Activated T-cell treated with anti-CD3 and anti-CD28 coated beads, Interleukin-2, amount 50 U/mL, for 72 hours (primary cell): Measurements from ENCODE around the gene SCGB1A1. TPM values are rescaled to one million over a fixed set of nuclear protein-coding genes. Genes with fewer than 3 reads are reported as not detected.

ENCODE experiments used
- ATAC-seq, 2 donors: fragments of 150-1000 bp; cut with Tn5 transposase; replicated peaks in 1 of 2; 2 replicates each; pipeline ENCODE4 v1.10.0; 2021; ENCODE audit warnings: moderate library complexity in 2 of 2, mild to moderate bottlenecking in 1 of 2
- DNase-seq, 2 donors: peaks; one replicate each; pipeline ENCODE4 v3.0.0; 2021 to 2022; ENCODE audit warnings: mixed read lengths in 1 of 2
- H3K27ac Mint-ChIP-seq: one replicate; pipeline ENCODE4 v1.8.0; 2022; ENCODE audit warnings: mild to moderate bottlenecking, moderate library complexity, mixed read lengths
- H3K27me3 Mint-ChIP-seq: one replicate; pipeline ENCODE4 v1.8.0; 2022; ENCODE audit warnings: low read depth, mixed read lengths
- H3K36me3 Mint-ChIP-seq, 2 donors: one replicate each; pipeline ENCODE4 v1.8.0; 2022; ENCODE audit warnings: mixed read lengths in 2 of 2, mild to moderate bottlenecking in 1 of 2; ENCODE audit not compliant: insufficient read depth in 2 of 2
- H3K4me1 Mint-ChIP-seq: one replicate; pipeline ENCODE4 v1.8.0; 2022; ENCODE audit warnings: low read depth, mixed read lengths
- H3K4me3 Mint-ChIP-seq, 2 donors: one replicate each; pipeline ENCODE4 v1.8.0; 2022; ENCODE audit warnings: mild to moderate bottlenecking in 2 of 2, mixed read lengths in 2 of 2, moderate library complexity in 2 of 2
- H3K9me3 Mint-ChIP-seq, 2 donors: one replicate each; pipeline ENCODE4 v1.8.0; 2022; ENCODE audit warnings: mixed read lengths in 2 of 2
- total RNA-seq, 2 donors: library from RNA; stranded (reverse); gene quantifications; one replicate each; pipeline ENCODE4 v1.2.3, GENCODE V29; 2022

SCGB1A1 gene
- total RNA-seq, 2 donors from 2014 or later: not detected

DNA sequence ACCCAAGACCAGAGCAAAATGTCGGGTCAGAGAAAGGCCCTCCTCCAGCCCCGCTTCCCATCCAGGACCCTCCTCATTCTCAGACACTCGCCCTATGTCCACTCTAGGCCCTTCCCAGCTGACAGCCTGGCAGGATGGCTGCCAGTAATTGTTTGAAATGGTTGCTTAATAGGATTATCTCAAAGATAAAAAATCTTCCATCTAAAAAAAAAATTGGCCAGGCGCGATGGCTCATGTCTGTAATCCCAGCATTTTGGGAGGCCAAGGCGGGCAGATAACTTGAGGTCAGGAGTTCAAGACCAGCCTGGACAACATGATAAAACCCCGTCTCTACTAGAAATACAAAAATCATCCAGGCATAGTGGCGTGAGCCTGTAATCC lies 32.4 kb downstream of the SCGB1A1 start:
- Mint-ChIP-seq H3K4me1 (no peaks in the 10 kb centered on the region), H3K27ac (no peak overlapping the region), H3K4me3 (no peak overlapping the region), H3K36me3 (no peaks in the 10 kb centered on the region), H3K27me3 (peaks cover 18% of the 10 kb centered on the region), H3K9me3 (no peaks in the 10 kb centered on the region)
- no peak for ATAC-seq
- no peak for DNase-seq

DNA sequence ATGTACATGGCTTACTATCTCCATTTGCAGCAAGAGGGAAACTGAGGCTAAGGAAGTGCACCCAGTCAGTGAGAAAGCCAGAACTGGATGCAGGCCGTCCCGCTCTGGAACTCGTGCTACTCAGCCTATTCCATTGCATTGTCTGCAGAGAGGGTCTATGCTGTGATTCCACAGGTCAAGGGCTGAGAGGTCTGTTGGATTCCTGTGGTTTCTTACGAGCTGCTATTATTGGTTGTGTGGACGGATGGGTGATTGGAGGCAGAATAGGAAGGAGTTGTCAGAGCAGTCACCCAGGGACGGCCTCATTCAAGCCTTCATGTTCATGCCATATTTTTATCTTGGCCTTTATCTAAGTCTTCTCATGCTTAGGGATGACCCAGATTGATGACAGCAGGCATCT lies 33.4 kb downstream of the SCGB1A1 start:
- H3K27me3 Mint-ChIP-seq: peaks cover 10% of the 10 kb centered on the region
- no peak for DNase-seq
- ATAC-seq: no peak
- no peaks in the 10 kb centered on the region for H3K36me3 Mint-ChIP-seq
- H3K4me3 Mint-ChIP-seq: no peak overlapping the region
- H3K27ac Mint-ChIP-seq: no peak overlapping the region
- H3K9me3 Mint-ChIP-seq: no peaks in the 10 kb centered on the region
- H3K4me1 Mint-ChIP-seq: no peaks in the 10 kb centered on the region

DNA sequence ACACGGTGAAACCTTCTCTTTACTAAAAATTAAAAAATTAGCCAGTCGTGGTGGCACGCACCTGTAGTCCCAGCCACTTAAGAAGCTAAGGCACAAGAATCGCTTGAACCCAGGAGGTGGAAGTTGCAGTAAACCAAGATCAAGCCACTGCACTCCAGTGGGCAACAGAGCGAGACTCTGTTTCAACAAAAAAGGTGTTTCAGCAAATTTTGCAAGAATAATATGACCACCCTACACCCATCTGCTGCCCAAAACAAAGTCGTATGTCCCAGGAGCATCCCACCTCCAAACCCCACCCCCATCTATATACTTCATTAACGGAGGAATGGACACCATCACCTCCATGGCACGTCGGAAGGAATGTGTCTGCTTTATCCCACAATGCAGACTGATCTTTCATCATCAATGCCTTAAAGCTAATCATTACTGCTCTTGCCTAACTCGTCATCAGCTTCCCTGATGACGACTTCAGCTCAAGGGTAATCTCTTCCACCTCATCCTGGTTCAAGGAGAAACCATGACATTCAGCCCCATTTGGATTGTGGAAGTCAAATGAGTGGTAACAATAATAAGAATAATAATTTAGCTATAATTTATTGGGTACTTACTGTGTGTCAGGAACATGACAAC lies 34.1 kb downstream of the SCGB1A1 start:
- ATAC-seq (no peak), DNase-seq (no peak)
- Mint-ChIP-seq H3K4me3 (no peak overlapping the region), H3K36me3 (no peaks in the 10 kb centered on the region), H3K4me1 (no peaks in the 10 kb centered on the region), H3K27me3 (peaks cover 5% of the 10 kb centered on the region), H3K9me3 (no peaks in the 10 kb centered on the region), H3K27ac (no peak overlapping the region)

DNA sequence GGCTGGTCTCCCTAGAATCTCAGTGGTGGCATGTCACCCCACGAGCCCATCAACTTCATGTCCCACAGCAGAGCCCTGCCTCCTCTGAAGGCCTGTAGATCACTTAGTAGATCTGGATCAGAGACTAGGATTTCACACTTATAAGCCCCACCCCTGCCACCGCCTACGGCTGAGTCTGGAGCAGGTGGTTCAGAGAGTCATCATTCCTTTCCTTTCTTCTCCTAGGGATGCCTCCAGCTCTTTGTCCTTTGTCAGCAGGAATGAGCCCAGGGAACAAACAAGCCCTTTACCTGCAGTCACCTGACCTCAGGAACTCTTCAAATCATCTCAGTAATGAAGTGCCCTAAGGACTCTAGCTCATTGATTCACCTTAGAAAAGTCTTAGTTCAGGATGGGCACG lies 37.8 kb downstream of the SCGB1A1 start:
- Mint-ChIP-seq H3K27me3 (no peaks in the 10 kb centered on the region), H3K36me3 (no peaks in the 10 kb centered on the region), H3K9me3 (no peaks in the 10 kb centered on the region), H3K4me1 (no peaks in the 10 kb centered on the region), H3K27ac (no peak overlapping the region), H3K4me3 (no peak overlapping the region)
- DNase-seq (no peak), ATAC-seq (no peak)

DNA sequence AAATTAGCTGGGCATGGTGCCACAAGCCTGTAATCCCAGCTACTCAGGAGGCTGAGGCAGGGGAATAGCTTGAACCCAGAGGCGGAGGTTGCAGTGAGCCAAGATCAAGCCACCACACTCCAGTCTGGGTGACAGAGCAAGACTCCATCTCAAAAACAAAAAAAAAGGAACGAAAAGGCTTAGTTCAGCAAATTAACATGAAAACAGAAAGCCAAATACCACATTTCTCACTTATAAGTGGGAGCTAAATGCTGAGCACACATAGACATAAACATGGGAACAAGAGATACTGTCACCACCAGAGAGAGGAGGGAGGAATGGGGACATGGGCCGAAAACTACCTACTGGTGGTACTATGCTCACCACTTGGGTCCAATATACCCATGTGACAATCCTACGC lies 38.6 kb downstream of the SCGB1A1 start:
- no peaks in the 10 kb centered on the region for H3K36me3 Mint-ChIP-seq
- DNase-seq (no peak), ATAC-seq (no peak)
- no peaks in the 10 kb centered on the region for H3K27me3 Mint-ChIP-seq
- no peaks in the 10 kb centered on the region for H3K9me3 Mint-ChIP-seq
- H3K4me3 Mint-ChIP-seq: no peak overlapping the region
- H3K4me1 Mint-ChIP-seq: no peaks in the 10 kb centered on the region
- no peak overlapping the region for H3K27ac Mint-ChIP-seq

DNA sequence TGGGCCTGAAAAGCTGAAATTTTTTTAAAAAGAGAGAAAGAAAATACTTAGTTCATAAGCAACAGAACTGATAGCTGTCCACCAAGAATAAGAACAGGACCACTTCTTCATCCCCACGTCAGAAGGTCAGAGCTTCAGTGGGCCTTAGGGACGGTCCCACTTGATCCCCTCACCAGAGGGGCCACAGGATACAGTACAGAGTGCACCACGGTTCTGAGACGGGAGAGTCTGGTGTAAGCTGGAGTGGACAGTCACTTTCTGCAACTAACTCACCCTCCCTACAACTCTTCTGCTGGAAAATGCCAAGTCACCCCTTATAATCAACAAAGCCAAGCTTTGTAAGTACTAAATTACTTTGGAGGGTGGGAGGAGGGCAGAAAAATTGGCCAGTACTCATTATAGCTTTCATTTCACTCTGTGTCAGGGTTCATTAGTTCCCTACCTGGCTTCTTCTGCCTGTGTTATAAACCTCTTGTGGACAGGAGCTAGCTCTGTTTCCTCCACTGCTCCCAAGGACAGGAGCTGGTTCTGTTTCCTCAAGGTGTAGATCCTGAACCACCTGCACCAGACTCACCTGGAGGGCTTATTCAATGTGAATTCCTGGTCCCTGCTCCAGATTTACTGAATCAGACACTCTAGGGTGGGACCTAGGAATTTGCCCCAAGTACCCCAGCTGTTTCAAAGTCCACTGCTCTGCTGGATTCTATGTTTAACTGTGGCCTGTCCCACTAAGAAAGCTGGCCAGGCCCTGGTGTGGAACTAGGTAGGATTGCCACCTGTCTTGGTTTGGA lies 39.6 kb downstream of the SCGB1A1 start:
- H3K4me1 Mint-ChIP-seq: no peaks in the 10 kb centered on the region
- H3K9me3 Mint-ChIP-seq: no peaks in the 10 kb centered on the region
- ATAC-seq (no peak), DNase-seq (no peak)
- no peaks in the 10 kb centered on the region for H3K27me3 Mint-ChIP-seq
- H3K4me3 Mint-ChIP-seq: no peak overlapping the region
- H3K36me3 Mint-ChIP-seq: no peaks in the 10 kb centered on the region
- no peak overlapping the region for H3K27ac Mint-ChIP-seq

DNA sequence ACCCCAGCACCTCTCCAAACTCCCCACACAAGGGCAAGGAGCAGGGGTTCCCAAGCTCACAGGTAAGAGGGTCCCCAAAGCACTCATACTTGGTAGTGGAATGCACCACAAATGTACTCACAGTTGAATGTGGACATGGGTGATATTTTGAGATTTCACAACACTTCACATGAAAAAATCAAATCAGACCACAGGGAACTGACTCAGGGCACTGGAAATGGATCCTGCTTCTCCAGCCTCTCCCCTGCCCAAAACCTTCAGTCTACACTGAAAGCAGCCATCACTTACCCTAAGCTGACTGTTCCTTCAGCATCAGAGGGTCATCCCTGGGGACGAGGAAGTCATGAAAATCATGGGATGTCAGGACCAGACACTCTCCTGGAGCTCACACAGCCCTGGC lies 40.2 kb downstream of the SCGB1A1 start:
- DNase-seq: no peak
- H3K27me3 Mint-ChIP-seq: no peaks in the 10 kb centered on the region
- no peak for ATAC-seq
- no peaks in the 10 kb centered on the region for H3K9me3 Mint-ChIP-seq
- H3K36me3 Mint-ChIP-seq: no peaks in the 10 kb centered on the region
- H3K4me1 Mint-ChIP-seq: no peaks in the 10 kb centered on the region
- no peak overlapping the region for H3K4me3 Mint-ChIP-seq
- no peak overlapping the region for H3K27ac Mint-ChIP-seq

DNA sequence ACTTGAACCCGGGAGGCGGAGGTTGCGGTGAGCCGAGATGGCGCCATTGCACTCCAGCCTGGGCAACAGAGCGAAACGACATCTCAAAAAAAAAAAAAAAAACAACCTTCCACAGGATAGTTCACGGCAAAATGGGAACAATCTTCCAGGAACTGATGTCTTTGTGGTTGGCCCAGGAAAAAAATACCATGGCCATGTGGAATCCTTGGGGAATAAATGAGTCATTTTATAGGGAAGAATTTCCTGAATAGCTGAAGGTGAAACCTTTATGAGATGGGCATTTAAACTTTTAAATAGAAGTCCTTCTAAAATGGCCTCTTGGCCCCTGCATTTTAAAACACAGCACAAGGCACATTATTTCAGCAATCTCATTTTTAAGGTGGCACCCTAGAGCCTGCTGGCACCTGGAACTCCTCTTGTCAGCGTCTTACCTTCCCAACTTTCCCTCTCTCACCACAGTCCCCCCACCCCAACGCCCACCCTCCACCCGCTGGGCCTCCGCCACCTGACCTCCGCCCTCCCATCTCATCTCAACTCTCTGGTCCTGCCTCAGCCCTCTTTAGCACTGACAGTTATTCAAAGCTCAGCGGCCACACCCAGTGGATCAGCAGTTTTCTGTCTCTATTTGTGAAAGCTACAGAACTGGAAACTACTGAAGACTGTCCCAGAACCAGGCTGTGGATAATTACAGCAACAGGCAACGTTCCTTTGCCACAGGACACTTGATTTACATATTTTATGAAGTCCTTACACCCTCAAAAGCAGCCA lies 43.1 kb downstream of the SCGB1A1 start:
- DNase-seq (no peak), ATAC-seq (no peak)
- Mint-ChIP-seq H3K27me3 (no peaks in the 10 kb centered on the region), H3K4me1 (no peaks in the 10 kb centered on the region), H3K4me3 (no peak overlapping the region), H3K9me3 (no peaks in the 10 kb centered on the region), H3K27ac (no peak overlapping the region), H3K36me3 (no peaks in the 10 kb centered on the region)

DNA sequence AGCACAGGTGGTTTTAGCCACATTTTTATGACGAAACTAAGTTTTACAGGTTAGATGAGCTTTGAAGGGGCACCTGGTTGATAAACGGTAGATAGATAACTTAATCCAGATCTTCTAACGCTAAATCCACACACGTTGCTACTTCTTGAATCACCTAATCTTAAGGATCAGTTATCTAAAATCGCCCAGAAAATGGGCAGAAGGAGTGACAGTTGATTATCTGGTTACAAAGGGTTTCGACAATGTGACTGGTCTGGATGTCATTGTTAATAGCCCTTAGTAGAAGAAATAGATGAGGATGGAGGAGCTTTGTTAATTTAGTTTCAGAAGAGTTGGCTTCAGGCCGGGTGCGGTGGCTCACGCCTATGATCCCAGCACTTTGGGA lies 43.7 kb downstream of the SCGB1A1 start:
- no peak overlapping the region for H3K27ac Mint-ChIP-seq
- no peak overlapping the region for H3K4me3 Mint-ChIP-seq
- ATAC-seq (no peak), DNase-seq (no peak)
- H3K9me3 Mint-ChIP-seq: no peaks in the 10 kb centered on the region
- no peaks in the 10 kb centered on the region for H3K36me3 Mint-ChIP-seq
- no peaks in the 10 kb centered on the region for H3K27me3 Mint-ChIP-seq
- H3K4me1 Mint-ChIP-seq: no peaks in the 10 kb centered on the region

DNA sequence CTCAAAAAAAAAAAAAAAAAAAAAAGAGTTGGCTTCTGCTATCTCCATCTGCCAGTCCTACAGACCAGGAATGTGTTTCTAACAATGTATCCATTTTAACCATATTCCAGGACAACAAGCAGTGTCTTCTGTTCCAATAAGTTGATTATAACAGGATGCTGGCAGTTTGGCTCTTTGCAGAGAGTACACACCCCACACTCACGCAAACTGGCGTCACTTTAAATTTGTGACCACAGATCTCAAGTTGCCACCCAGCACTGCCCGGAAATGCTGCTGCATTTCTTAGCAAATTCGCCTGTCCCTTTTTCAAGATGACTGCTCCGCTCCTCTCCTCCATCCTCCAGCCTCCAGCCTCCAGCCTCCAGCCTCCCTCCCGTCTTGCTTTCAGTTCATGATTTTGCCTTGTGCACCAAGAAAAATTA lies 44.3 kb downstream of the SCGB1A1 start:
- no peak overlapping the region for H3K27ac Mint-ChIP-seq
- peak in 1 of 2 donors; percentile 44 for ATAC-seq
- peak overlapping the region in 1 of 2 donors; percentile 28 for H3K4me3 Mint-ChIP-seq
- DNase-seq: peak in 1 of 2 donors; percentile 5
- no peaks in the 10 kb centered on the region for H3K27me3 Mint-ChIP-seq
- no peaks in the 10 kb centered on the region for H3K4me1 Mint-ChIP-seq
- H3K36me3 Mint-ChIP-seq: no peaks in the 10 kb centered on the region
- no peaks in the 10 kb centered on the region for H3K9me3 Mint-ChIP-seq

DNA sequence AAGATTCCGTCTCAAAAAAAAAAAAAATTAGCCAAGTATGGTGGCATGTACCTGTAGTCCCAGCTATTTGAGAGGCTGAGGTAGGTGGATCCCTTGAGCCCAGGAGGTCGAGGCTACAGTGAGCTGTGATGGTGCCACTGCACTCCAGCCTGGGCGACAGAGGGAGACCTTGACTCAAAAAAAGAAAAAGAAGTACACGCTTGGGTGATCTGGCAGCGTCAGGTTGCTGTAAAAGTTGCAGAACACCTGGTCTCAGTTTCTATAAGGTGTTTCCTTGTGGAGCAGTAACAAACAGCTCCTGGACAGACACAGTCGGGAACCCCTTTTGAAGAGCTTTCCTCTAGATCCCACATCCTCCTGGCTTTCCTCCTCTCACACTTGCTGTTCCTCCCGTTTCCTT lies 45.8 kb downstream of the SCGB1A1 start:
- Mint-ChIP-seq H3K36me3 (no peaks in the 10 kb centered on the region), H3K27ac (no peak overlapping the region), H3K27me3 (no peaks in the 10 kb centered on the region), H3K4me3 (no peak overlapping the region), H3K9me3 (no peaks in the 10 kb centered on the region), H3K4me1 (no peaks in the 10 kb centered on the region)
- ATAC-seq: no peak
- DNase-seq: no peak

DNA sequence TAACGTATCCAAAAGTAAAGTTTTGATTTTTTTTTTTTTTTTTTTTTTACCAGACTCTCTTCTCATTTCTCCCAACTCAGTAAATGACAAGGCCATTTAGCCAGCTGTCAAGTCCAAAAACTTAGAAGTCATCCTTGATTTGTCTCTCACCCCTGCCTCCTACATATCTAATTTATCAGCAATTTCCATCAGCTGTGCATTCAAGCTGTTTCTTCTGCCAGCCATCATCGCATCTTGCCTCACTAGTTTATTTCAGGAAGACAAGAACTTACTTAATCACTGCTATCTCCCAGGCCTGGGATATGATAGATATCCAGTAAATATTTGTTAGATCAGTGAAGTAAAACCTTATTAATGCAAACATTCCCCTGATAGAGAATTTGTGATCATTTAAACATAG lies 47.6 kb downstream of the SCGB1A1 start:
- DNase-seq (no peak), ATAC-seq (no peak)
- Mint-ChIP-seq H3K27ac (no peak overlapping the region), H3K36me3 (no peaks in the 10 kb centered on the region), H3K27me3 (no peaks in the 10 kb centered on the region), H3K4me3 (no peak overlapping the region), H3K9me3 (no peaks in the 10 kb centered on the region), H3K4me1 (no peaks in the 10 kb centered on the region)

DNA sequence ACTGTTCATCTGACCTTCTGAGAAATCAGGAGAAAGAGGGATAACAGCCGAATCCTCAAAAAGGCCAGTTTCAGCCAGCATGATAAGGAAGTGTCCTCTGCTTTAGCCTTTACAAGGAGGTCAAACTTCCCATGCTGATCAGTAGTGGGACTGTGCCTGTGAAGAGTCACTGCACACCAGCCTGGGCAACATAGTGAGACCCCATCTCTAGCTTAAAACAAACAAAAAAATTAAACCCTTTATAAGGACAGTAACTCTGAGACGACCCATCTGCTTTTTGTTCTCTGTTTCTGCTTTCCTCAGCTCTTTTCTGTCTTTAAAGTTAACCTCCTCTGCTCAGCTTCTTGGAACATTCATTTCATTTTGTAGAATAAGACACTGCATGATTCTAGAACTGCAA lies 49.7 kb downstream of the SCGB1A1 start:
- Mint-ChIP-seq H3K9me3 (no peaks in the 10 kb centered on the region), H3K36me3 (no peaks in the 10 kb centered on the region), H3K4me1 (peaks cover 10% of the 10 kb centered on the region), H3K27ac (no peak overlapping the region), H3K4me3 (no peak overlapping the region), H3K27me3 (no peaks in the 10 kb centered on the region)
- ATAC-seq (no peak), DNase-seq (no peak)
